Embryonic facial prominence (tissue), 1 donor: Measurements from ENCODE around the gene OVAAL.

Experiments
- DNase-seq: peaks from one replicate; pipeline ENCODE4 v3.0.0-alpha.2; 2016; ENCODE audit errors: extremely low spot score

The OVAAL gene

GRCh38 chr1:180558664-180559063 lies at the start of gene OVAAL:
Gene OVAAL (plus strand): TSS chr1:180558964.
- DNase-seq: no peak

DNA sequence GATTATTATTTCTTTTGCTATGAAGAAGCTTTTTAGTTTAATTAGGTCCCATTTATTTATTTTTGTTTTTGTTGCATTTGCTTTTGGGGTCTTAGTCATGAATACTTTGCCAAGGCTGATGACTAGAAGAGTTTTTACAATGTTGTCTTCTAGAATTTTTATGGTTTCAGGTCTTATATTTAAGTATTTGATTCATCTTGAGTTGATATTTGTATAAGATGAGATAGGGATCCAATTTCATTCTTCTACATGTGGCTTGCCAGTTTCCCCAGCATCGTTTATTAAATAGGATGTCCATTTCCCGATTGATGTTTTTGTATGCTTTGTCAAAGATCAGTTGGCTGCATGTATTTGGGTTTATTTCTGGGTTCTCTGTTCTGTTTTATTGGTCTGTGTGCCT lies 47.9 kb upstream of the OVAAL start:
- no peak for DNase-seq

DNA sequence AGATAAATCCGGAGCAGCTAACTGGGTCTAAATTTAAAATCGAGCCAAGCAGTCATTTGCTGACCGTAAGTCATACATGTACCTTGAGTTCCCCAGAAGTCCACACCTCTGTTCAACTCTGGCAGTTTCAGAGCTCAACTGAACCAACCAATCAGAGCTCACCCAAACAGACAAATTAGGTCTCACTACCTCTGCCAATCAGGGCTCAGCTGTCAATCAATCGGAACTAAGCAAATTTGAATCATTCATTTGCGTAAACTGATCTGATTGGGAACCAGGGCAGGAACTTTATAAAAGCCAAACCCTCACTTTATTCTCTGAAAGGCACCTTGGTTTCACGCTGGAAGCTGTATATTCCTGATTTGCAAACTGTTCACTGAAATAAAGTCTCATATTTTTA lies 45.2 kb upstream of the OVAAL start:
- no peak for DNase-seq

DNA sequence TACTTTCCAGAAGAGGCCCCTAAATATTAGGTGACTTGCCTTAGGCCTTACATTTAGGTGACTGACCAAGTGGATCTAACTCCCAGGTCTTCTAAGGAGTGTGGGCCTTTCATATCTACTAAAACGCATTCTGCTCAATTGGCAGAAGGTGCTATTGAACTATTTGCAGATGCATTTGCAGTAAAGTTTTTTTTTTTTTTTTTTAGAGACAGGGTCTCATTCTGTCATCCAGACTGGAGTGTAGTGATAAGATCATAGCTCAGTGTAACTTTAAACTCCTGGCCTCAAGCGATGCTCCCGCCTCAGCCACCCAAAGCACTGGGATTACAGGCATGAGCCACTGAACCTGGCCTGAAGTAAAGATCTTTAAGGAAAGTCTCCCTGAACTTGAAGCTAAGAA lies 43.4 kb upstream of the OVAAL start:
- DNase-seq: no peak

- DNase-seq: peak; percentile 74
Observed at GRCh38 chr1:180515857-180516388, 42.8 kb upstream of the OVAAL start.

DNA sequence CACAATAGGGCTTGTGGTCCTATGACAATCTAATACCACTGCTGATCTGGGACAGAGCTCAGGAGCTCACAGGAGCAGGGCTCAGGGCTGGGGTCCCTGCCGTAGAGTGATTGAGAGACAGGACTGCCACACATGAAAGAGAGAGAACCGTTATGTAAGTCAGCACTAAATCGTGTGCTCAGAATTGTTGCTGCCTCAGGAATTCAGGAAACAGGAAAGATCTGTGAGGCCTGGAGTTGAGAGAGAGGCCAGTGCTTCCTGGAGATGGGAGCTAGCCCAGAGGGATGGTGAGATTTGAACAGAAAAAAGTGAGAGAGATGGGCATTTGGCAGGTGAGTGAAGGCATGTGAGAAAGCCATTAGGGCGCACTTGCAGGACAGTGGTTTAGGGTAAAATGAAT lies 38.9 kb upstream of the OVAAL start:
- DNase-seq: no peak

GRCh38 chr1:180521474-180522212 lies 37.1 kb upstream of the OVAAL start:
- DNase-seq: no peak

DNA sequence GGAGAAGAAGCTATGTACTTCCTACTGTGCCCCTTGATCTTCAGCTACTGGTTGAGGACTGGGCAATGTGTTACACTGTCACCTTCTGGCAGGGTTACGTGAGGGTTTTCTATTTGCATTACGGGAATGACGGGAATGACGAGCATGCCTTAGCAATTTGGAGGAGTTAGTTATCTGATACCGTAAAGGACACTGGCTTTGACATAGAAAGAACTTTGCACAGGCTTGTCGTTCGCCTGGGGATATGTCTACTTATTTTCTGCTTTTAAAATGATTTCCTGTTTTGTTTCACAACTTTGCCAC lies 36.6 kb upstream of the OVAAL start:
- DNase-seq: no peak

DNA sequence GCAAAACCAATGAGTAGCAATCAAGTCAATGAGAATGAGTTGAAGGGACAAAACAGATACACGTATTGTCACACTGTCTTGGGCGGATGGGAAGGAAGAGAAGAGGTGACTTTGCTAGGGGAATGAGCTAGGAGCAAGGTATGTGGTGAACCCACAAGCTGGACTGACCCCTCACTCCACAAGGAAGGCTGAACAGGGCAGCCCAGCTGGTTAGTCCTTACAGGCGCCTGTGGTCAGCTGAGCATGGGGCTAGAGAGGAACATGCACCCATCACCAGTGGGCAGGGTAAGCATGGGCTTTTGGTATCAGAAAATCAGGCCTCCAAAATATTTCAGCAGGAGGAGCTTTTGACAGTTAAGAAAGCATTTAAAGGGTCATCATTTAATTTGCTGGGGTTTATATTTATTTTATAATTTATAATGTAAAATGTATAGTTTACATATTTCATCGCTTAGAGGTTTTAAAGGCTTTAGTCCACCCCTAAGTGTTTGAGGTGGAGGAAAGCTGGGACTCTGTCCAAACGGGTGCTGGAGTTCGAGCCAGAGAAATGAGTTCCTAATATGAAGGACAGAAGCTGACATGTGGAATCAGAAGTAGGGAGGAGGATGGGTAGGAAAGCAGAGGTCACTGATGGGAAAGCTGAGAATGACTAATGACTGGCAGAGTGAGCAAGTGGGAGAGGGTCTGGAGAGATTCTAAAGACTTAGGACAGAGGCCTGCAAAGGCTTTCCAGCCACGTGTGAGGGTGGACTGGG lies 34.4 kb upstream of the OVAAL start:
- no peak for DNase-seq

DNA sequence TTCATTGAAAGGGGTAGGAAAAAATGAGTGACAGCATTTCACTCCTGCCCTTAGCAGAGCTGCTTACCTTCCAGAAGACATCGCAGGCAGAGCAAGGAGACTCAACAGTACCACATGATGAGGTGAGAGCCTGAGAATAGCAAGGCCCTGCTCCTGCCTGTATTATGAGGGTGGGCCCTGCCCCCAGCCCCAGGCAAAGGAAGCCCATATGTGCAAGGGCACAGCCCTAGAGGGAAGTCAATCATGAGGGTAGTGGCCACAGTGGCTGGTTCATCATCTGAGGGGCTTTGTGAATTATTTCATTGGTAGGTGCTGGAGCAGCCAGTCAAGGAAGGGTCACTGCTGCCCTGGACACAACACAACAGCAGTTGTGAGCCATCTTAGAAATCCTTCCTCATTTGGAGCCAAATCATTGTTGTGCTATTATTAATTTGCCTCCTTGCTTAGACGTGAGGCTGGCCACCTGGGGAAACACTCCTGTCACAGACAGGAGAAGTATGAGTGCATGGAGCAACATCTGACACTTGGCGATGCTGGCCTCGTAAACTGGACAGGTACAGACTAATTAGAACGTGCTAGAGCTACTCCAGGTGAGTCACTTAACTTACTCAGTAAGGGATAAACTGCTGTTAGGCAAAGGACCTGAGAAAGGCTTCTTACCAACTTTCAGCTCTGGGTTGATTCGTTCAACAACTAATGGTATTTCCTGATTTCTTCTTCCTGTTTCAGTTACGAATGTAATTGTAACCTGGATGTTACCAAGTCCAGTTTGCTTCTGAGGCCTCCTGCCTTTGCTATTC lies 33.6 kb upstream of the OVAAL start:
- no peak for DNase-seq

- no peak for DNase-seq
Observed at GRCh38 chr1:180525715-180526039, 33.1 kb upstream of the OVAAL start.

DNA sequence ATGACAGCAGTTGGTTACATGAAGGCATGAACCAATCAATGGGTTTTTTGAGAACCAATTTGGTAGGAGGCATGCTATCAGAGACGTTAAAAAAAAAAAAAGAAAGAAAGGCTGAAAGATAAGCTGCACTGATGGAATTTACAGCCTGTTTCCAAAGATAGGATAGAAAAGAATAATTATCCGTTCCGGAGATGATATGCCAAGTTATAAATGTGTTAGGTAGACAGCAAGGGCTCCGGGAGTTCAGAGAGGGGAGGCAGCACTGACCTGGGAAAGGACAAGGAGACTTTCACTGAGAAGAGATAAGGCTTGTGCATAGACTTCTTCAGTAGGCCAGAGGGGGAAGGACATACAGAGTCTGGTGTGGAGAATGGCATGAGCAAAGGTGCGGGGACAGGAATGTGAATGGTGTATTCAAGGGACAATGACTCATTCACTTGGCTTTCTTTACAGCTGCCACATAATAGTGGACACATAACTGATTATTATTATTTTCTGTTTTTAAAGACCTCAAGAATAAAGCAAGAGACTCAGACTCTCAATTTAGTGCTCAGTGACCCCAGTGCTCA lies 31.6 kb upstream of the OVAAL start:
- DNase-seq: no peak

DNA sequence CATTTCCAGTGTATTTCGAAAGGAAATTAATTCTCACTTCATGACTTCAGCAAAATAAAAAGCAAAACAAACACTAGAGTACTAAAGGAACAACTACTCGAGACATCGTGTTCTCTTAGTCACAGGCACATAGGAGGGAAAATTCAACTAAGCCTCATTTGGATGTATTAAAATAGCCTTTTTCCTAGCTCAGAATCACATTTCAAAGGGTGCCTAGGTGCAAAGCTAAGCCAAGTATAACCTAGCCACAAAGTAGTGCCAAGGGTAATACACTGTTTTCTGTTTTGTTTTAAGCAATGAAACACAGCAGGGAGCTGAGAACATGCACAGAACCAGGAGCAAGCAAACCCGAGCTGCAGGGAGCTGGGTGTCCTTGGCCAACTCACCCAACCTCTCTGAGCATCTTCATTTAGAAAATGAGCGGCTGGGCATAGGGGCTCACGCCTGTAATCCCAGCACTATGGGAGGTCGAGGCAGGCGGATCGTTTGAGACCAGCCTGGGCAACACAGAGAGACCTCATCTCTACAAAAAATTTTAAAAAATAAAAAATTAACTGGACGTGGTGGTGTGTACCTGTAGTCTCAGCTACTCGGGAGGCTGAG lies 29.8 kb upstream of the OVAAL start:
- no peak for DNase-seq

DNA sequence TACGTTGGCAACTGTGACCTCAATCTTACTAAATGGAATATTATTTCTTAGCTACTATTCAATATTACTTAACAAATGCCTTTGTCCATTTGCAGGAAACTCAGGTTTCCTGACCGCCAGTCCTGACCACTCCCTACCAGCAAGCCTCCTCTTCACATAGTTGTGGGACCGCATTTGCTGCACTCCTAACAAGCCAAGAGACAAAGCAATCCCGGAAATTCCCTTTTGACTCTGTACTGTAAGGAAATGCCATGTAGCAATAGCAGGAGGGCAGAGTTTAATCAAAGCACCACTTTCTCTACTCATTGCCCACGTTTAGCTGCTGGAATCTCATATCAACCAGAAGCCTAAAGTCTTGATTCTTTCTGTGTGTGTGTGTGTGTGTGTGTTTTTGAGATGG lies 28.3 kb upstream of the OVAAL start:
- no peak for DNase-seq

- DNase-seq: no peak
Observed at GRCh38 chr1:180532854-180533253, 25.9 kb upstream of the OVAAL start.

GRCh38 chr1:180533266-180533987 lies 25.3 kb upstream of the OVAAL start:
- no peak for DNase-seq

DNA sequence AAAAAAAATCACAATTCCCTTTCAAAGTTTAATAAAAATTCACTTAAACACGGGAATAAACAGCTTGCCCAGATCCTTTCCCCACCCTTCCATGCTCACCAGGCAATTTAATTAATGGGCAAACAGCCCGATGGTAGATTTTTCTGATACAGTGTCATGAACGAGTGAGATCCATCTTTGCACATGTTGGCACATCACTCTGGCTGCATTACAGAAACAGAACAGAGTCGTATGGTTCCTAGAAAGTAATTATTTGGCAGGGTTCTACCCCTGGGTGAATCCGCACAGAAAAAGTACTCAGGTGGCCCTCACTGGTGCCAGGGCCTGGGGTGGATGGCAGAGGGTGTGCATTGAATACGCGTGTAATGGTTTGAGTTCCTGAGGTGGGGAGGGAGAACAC lies 24.6 kb upstream of the OVAAL start:
- DNase-seq: no peak

DNA sequence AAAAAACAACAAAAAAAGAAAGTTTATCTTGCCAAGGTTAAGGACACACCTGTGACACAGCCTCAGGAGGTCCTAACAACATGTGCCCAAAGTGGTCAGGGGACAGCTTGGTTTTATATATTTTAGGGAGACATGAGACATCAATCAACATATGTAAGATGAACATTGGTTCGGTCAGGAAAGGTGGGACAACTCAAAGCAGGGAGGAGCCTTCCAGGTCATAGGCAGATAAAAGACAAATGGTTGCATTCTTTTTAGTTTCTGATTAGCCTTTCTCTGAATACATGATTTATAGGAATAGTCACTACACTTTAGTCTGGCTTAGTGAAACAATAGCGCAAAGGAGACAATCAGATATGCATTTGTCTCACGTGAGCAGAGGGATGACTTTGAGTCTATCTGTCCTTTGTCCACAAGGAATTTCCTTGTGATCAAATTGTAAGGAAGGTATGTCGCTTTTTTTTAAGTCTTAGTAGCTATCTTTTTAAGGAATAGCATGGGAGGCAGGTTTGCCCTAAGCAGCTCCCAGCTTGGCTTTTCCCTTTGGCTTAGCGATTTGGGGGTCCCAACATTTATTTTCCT lies 23.3 kb upstream of the OVAAL start:
- no peak for DNase-seq

GRCh38 chr1:180536821-180537372 lies 21.9 kb upstream of the OVAAL start:
- no peak for DNase-seq

DNA sequence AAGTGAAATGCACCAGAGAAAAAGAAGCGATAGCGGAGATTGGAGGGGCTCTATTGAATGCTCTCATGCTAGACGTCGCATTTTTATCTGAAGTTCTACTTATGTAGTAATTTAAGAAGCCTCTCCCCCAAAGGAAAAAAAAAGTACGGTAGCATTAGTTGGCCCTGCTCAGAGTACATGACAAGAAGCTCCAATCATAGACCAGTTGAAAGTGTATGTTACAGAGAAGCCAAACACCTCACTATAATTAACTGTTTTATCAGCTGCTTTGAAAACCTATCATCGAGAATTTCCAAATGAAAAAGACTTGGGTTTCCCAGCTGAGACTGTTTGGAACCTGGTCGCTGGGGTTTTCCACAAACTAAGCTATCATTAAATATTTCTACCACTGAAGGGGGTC lies 19.6 kb upstream of the OVAAL start:
- no peak for DNase-seq
